ENCODE results near the gene DCAF10.

DNA sequence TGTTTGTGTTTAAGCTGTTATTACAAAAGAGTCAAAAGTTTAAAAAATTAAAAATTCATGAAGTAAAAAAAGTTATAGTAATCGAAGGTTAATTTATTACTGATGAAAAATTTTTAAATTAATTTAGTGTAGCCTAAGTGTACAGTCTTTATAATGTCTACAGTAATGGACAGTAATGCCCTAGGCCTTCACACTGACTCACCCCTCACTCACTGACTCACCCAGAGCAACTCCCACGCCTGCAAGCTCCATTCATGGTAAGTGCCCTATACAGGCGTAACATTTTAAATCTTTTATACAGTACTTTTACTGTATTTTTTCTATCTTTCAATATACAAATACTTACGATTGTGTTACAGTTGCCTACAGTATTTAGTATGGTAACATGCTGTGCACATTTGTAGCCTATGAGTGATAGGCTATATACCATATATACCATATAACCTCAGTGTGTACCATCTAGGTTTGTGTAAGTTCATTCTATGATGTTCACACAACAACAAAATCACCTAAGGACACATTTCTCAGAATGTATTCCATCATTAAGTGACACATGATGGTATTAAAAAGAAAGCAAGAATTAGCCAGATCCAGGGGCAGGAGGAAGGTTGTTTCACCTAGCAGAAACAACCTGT, 40.1 kb downstream of the DCAF10 start:
- TF ChIP-seq, protein P1, sequence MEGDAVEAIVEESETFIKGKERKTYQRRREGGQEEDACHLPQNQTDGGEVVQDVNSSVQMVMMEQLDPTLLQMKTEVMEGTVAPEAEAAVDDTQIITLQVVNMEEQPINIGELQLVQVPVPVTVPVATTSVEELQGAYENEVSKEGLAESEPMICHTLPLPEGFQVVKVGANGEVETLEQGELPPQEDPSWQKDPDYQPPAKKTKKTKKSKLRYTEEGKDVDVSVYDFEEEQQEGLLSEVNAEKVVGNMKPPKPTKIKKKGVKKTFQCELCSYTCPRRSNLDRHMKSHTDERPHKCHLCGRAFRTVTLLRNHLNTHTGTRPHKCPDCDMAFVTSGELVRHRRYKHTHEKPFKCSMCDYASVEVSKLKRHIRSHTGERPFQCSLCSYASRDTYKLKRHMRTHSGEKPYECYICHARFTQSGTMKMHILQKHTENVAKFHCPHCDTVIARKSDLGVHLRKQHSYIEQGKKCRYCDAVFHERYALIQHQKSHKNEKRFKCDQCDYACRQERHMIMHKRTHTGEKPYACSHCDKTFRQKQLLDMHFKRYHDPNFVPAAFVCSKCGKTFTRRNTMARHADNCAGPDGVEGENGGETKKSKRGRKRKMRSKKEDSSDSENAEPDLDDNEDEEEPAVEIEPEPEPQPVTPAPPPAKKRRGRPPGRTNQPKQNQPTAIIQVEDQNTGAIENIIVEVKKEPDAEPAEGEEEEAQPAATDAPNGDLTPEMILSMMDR (IDR thresholded peaks at IDR 0.05 in 8 of 11, conservative IDR thresholded peaks at IDR 0.05 in 3 of 11): no peak
- TF ChIP-seq POLR2A (IDR thresholded peaks at IDR 0.05) (no peak), POLR2AphosphoS5 (IDR thresholded peaks at IDR 0.05) (no peak)
